GM12878 (cell line): ENCODE measurements around the gene GSK3A. TPM values are rescaled to one million over a fixed set of nuclear protein-coding genes. Genes with fewer than 3 reads are reported as not detected.

Experiments used
- ATAC-seq: fragments of 200-7000 bp; cut with Tn5 transposase; 3 replicates; pipeline ENCODE4 v1.9.1; 2020; ENCODE audit warnings: mild to moderate bottlenecking, moderate library complexity
- BruUV-seq: library from RNA; stranded (reverse); fragments of 400-500 nt; replicated peaks from 2 replicates; lab custom pipeline; 2021; lab: Mats Ljungman, UMichigan
- CTCF ChIA-PET: fragments of 300-600 bp; sonication (Branson Sonifier 250); formaldehyde crosslinking; extraction: SDS; loops from one replicate; lab custom pipeline; 2021; ENCODE audit warnings: inconsistent platforms; lab: Yijun Ruan, JAX
- POLR2A ChIA-PET: fragments of 350-600 bp; formaldehyde crosslinking; extraction: SDS; loops from one replicate; lab custom pipeline; 2021; ENCODE audit warnings: inconsistent platforms; lab: Charles Lee
- RAD21 ChIA-PET: fragments of 300-600 bp; sonication (Branson Sonifier 250); formaldehyde crosslinking; loops from one replicate; lab custom pipeline; 2023; ENCODE audit warnings: antibody characterized with exemption; ENCODE audit not compliant: unreplicated experiment; lab: Charles Lee
- SMC1A ChIA-PET: fragments of 300-600 bp; sonication (Branson Sonifier 250); formaldehyde crosslinking; loops from one replicate; lab custom pipeline; 2023; ENCODE audit not compliant: unreplicated experiment, uncharacterized antibody; lab: Charles Lee
- DNase-seq: peaks from one replicate; pipeline ENCODE4 v3.0.0-alpha.2; 2011; ENCODE audit warnings: low read depth, low spot score
- FAIRE-seq: peaks from 3 replicates; lab custom pipeline; 2011; peaks lifted over from hg19 to GRCh38; lab: Jason Lieb, UNC
- H2AFZ ChIP-seq: 2 replicates; pipeline ENCODE4 v1.6.0; 2011; ENCODE audit warnings: low read depth, low read length, control low read depth; ENCODE audit not compliant: control insufficient read depth
- H3K27ac ChIP-seq: 2 replicates; pipeline ENCODE4 v1.5.1; 2011; ENCODE audit warnings: control low read depth; ENCODE audit not compliant: control insufficient read depth, insufficient read depth
- H3K27me3 ChIP-seq, 2 experiments: replicated peaks in 1 of 2; 2 replicates each; pipeline versions ENCODE4 v1.6.0 to v1.6.1; 2011; ENCODE audit warnings: low read length in 1 of 2; ENCODE audit not compliant: control insufficient read depth in 2 of 2, insufficient read depth in 2 of 2
- H3K36me3 ChIP-seq, 2 experiments: 2 replicates each; pipeline ENCODE4 v1.5.1; 2011; ENCODE audit warnings: low read length in 1 of 2; ENCODE audit not compliant: control insufficient read depth in 2 of 2, insufficient read depth in 2 of 2
- H3K4me1 ChIP-seq: 2 replicates; pipeline ENCODE4 v1.6.1; 2011; ENCODE audit warnings: mild to moderate bottlenecking, low read length, moderate library complexity, mixed read lengths; ENCODE audit not compliant: control insufficient read depth, insufficient read depth
- H3K4me2 ChIP-seq: 2 replicates; pipeline ENCODE4 v1.6.0; 2011; ENCODE audit warnings: control low read depth; ENCODE audit not compliant: control insufficient read depth, insufficient read depth
- H3K4me3 ChIP-seq: fragments of 200-600 bp; sonication (generic); 2 replicates; pipeline ENCODE4 v1.5.1; 2016
- H3K79me2 ChIP-seq: 2 replicates; pipeline ENCODE4 v1.6.0; 2011; ENCODE audit warnings: low read length; ENCODE audit not compliant: control insufficient read depth, insufficient read depth
- H3K9ac ChIP-seq: 2 replicates; pipeline ENCODE4 v1.8.0; 2011; ENCODE audit warnings: low read length, control low read depth, mixed read lengths; ENCODE audit not compliant: control insufficient read depth, insufficient read depth
- H3K9me3 ChIP-seq: replicated peaks from 3 replicates; pipeline ENCODE4 v1.5.1; 2011; ENCODE audit warnings: mild to moderate bottlenecking, low read length; ENCODE audit not compliant: control insufficient read depth, insufficient read depth
- H4K20me1 ChIP-seq: 2 replicates; pipeline ENCODE4 v1.6.0; 2011; ENCODE audit not compliant: control insufficient read depth, insufficient read depth
- CEBPB ChIP-seq, 2 experiments: fragments of 150-350 bp in 1 of 2; IDR thresholded peaks; 2 replicates each; pipeline ENCODE4 v1.6.1; 2012 to 2014; ENCODE audit warnings: low read depth in 2 of 2, low read length in 2 of 2, borderline replicate concordance in 1 of 2, inconsistent platforms in 1 of 2
- E4F1 ChIP-seq: fragments of 450-650 bp; IDR thresholded peaks from 2 replicates; pipeline ENCODE4 v1.6.1; 2018; ENCODE audit warnings: borderline replicate concordance, mild to moderate bottlenecking; ENCODE audit not compliant: partially characterized antibody
- EGR1 ChIP-seq, 2 experiments: IDR thresholded peaks; 1 replicate in 1 of 2; 2 replicates in 1 of 2; pipeline ENCODE4 v1.6.1; 2011 to 2012; ENCODE audit warnings: low read depth in 2 of 2, low read length in 2 of 2, borderline replicate concordance in 1 of 2, mild to moderate bottlenecking in 1 of 2, moderate library complexity in 1 of 2
- FOXM1 ChIP-seq: IDR thresholded peaks from 2 replicates; pipeline ENCODE4 v1.6.1; 2012; ENCODE audit warnings: low read depth, mild to moderate bottlenecking, inconsistent platforms, low read length, moderate library complexity
- HDGF ChIP-seq: fragments of 450-650 bp; IDR thresholded peaks from 2 replicates; pipeline ENCODE4 v1.6.1; 2016; ENCODE audit warnings: antibody characterized with exemption
- IKZF1 ChIP-seq: fragments of 450-650 bp; conservative IDR thresholded peaks from 2 replicates; pipeline ENCODE4 v1.6.1; 2017; ENCODE audit warnings: antibody characterized with exemption, mild to moderate bottlenecking
- MXI1 ChIP-seq: fragments of 150-350 bp; IDR thresholded peaks from 2 replicates; pipeline ENCODE4 v1.6.1; 2011; ENCODE audit warnings: low read depth, mild to moderate bottlenecking, inconsistent platforms, low read length, improper control_type of control experiment
- NFYB ChIP-seq: IDR thresholded peaks from 2 replicates; pipeline ENCODE4 v1.6.1; 2011; ENCODE audit warnings: low read depth, mild to moderate bottlenecking, low read length, improper control_type of control experiment, moderate library complexity; ENCODE audit not compliant: insufficient read depth
- PAX8 ChIP-seq: fragments of 450-650 bp; IDR thresholded peaks from 2 replicates; pipeline ENCODE4 v1.6.1; 2017; ENCODE audit warnings: mild to moderate bottlenecking, moderate library complexity
- PKNOX1 ChIP-seq: fragments of 450-650 bp; IDR thresholded peaks from 2 replicates; pipeline ENCODE4 v1.6.1; 2016; ENCODE audit warnings: mild to moderate bottlenecking
- POLR2A ChIP-seq: IDR thresholded peaks from 2 replicates; pipeline ENCODE4 v1.6.1; 2011; ENCODE audit warnings: low read depth, mild to moderate bottlenecking, low read length
- RCOR1 ChIP-seq: conservative IDR thresholded peaks from 2 replicates; pipeline ENCODE4 v1.6.1; 2012; ENCODE audit warnings: low read depth, low read length, improper control_type of control experiment
- SRF ChIP-seq, 2 experiments: IDR thresholded peaks; 2 replicates each; pipeline ENCODE4 v1.6.1; 2011; ENCODE audit warnings: low read depth in 2 of 2, low read length in 2 of 2, mild to moderate bottlenecking in 1 of 2, moderate library complexity in 1 of 2
- SUPT20H ChIP-seq: IDR thresholded peaks from 2 replicates; pipeline ENCODE4 v1.6.1; 2011; ENCODE audit warnings: low read depth, mild to moderate bottlenecking, low read length, moderate library complexity, borderline replicate concordance; ENCODE audit not compliant: control insufficient read depth
- SUZ12 ChIP-seq: fragments of 200-600 bp; sonication (generic); IDR thresholded peaks from one replicate; pipeline ENCODE4 v1.6.1; 2018; ENCODE audit warnings: antibody characterized with exemption, mild to moderate bottlenecking; ENCODE audit not compliant: unreplicated experiment
- ZNF207 ChIP-seq: fragments of 450-650 bp; IDR thresholded peaks from 2 replicates; pipeline ENCODE4 v1.6.1; 2014; ENCODE audit warnings: antibody characterized with exemption, mild to moderate bottlenecking, borderline replicate concordance
- WGBS: methylation state at CpG from one replicate; pipeline ENCODE4 v1.1.6; 2016; ENCODE audit warnings: low lambda C conversion rate; ENCODE audit not compliant: insufficient replicate concordance, insufficient coverage; ENCODE audit errors: missing lambda C conversion rate; 5-methylcytosine and 5-hydroxymethylcytosine counted together
- in situ Hi-C: fragments of 300-500 bp; cut with MboI; formaldehyde crosslinking; loops from 9 replicates; pipeline ENCODE4 v1.14.3; 2018; ENCODE audit warnings: mixed read lengths
- intact Hi-C: fragments of 100-400 bp; cut with micrococcal nuclease; formaldehyde crosslinking; loops from one replicate; pipeline ENCODE4 v1.14.2; 2022; ENCODE audit not compliant: unreplicated experiment
- polyA plus RNA-seq, 11 experiments: library from polyadenylated mRNA; depleted of rRNA in 4 of 11; unstranded in 6 of 11; stranded (reverse) in 5 of 11; fragments of >200 nt; fragmentation: Nextera tagmentation in 4 of 11; fragmentation: Illumina TruSeq in 1 of 11; extraction: Ambion mirVana in 4 of 11; extraction: Trizol in 1 of 11; gene quantifications; 1 replicate in 1 of 11; 2 replicates in 10 of 11; pipeline versions ENCODE4 v1.2.1 to v1.2.3, GENCODE V29; 2011 to 2016; ENCODE audit warnings: inconsistent platforms in 2 of 11, missing spikeins in 2 of 11, low read depth in 1 of 11
- total RNA-seq, 4 experiments: library from RNA; depleted of rRNA in 3 of 4; stranded (reverse); fragments of >200 nt in 3 of 4; fragmentation: Illumina TruSeq in 1 of 4; extraction: Trizol in 1 of 4; gene quantifications; 2 replicates each; pipeline versions ENCODE4 v1.2.1 to v1.2.3, GENCODE V29; 2013 to 2021
- TF ChIP-seq, protein P1 (sequence below): fragments of 450-650 bp; formaldehyde crosslinking; IDR thresholded peaks from 2 replicates; pipeline ENCODE4 v1.5.0; 2022; ENCODE audit warnings: mild to moderate bottlenecking, missing genetic modification characterization

GSK3A gene
- total and polyA plus RNA-seq, 10 of the 15 experiments (the other 5 are each of a cell fraction or from before 2014, with no cell fraction given) = 1.00 to 47.9 (median 15.2) TPM

GRCh38 chr19:42234364-42234763 lies 8.0 kb downstream of the GSK3A start:
- RAD21 ChIA-PET = interaction anchor here (2.3 kb wide), 1 partner anchor 9 kb away, joined by 5 read pairs; no protein-coding TSS in a partner anchor
- TF ChIP-seq, protein P1, sequence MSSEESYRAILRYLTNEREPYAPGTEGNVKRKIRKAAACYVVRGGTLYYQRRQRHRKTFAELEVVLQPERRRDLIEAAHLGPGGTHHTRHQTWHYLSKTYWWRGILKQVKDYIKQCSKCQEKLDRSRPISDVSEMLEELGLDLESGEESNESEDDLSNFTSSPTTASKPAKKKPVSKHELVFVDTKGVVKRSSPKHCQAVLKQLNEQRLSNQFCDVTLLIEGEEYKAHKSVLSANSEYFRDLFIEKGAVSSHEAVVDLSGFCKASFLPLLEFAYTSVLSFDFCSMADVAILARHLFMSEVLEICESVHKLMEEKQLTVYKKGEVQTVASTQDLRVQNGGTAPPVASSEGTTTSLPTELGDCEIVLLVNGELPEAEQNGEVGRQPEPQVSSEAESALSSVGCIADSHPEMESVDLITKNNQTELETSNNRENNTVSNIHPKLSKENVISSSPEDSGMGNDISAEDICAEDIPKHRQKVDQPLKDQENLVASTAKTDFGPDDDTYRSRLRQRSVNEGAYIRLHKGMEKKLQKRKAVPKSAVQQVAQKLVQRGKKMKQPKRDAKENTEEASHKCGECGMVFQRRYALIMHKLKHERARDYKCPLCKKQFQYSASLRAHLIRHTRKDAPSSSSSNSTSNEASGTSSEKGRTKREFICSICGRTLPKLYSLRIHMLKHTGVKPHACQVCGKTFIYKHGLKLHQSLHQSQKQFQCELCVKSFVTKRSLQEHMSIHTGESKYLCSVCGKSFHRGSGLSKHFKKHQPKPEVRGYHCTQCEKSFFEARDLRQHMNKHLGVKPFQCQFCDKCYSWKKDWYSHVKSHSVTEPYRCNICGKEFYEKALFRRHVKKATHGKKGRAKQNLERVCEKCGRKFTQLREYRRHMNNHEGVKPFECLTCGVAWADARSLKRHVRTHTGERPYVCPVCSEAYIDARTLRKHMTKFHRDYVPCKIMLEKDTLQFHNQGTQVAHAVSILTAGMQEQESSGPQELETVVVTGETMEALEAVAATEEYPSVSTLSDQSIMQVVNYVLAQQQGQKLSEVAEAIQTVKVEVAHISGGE (CRISPR knock-in tag) = no peak
- TF ChIP-seq POLR2A (no peak), PAX8 (no peak), MXI1 (no peak), ZNF207 (no peak), SUZ12 (no peak), SRF (IDR thresholded peaks at IDR 0.05; ENCODE audit: low read depth in 2 of 2, low read length in 2 of 2) (no peak), HDGF (no peak), IKZF1 (no peak), EGR1 (IDR thresholded peaks at IDR 0.05; ENCODE audit: borderline replicate concordance in 1 of 2, low read depth in 2 of 2, low read length in 2 of 2) (no peak), RCOR1 (no peak), NFYB (no peak), FOXM1 (no peak), E4F1 (no peak), PKNOX1 (no peak), SUPT20H (no peak), CEBPB (IDR thresholded peaks at IDR 0.05; ENCODE audit: borderline replicate concordance in 1 of 2, low read depth in 2 of 2, low read length in 2 of 2) (no peak)

More at GRCh38 chr19:42234364-42234763, 8.0 kb downstream of the GSK3A start:
- Histone ChIP-seq H3K9me3 (no peaks in the 10 kb centered on the region), H3K79me2 (peaks cover 7% of the 10 kb centered on the region), H2AFZ (no peak overlapping the region), H3K36me3 (peaks cover 30 to 34% of the 10 kb centered on the region in 2 experiments; a peak in 3 of 4 replicates), H4K20me1 (no peaks in the 10 kb centered on the region), H3K27me3 (no peaks in the 10 kb centered on the region), H3K27ac (no peak overlapping the region), H3K4me3 (no peak overlapping the region), H3K9ac (no peak overlapping the region), H3K4me2 (no peak overlapping the region), H3K4me1 (no peaks in the 10 kb centered on the region)
- ChIA-PET CTCF (interaction anchor here (0.9 to 1.5 kb wide), 2 partner anchors 12 to 45 kb away, joined by 4 to 6 read pairs; no protein-coding TSS in a partner anchor), SMC1A (no interaction called here), POLR2A (interaction anchor here (0.5 to 1.3 kb wide), 3 partner anchors 14 to 23 kb away, joined by 3 read pairs; partner anchors contain the start of gene ZNF526)
- no peak for DNase-seq
- no peak for ATAC-seq
- in situ Hi-C loops = no loop called here
- FAIRE-seq = no peak
- intact Hi-C loops = no loop called here
- no TSS peak for BruUV-seq
- 98% methylated on average over 11 of the region's 11 CpGs for WGBS
